ENCODE measurements around the gene STKLD1.
"Not testable (repeated sequence)": the region's sequence is repeated elsewhere in the genome, so short reads cannot be mapped to it uniquely, and the experiment has no call there.

The STKLD1 gene

DNA sequence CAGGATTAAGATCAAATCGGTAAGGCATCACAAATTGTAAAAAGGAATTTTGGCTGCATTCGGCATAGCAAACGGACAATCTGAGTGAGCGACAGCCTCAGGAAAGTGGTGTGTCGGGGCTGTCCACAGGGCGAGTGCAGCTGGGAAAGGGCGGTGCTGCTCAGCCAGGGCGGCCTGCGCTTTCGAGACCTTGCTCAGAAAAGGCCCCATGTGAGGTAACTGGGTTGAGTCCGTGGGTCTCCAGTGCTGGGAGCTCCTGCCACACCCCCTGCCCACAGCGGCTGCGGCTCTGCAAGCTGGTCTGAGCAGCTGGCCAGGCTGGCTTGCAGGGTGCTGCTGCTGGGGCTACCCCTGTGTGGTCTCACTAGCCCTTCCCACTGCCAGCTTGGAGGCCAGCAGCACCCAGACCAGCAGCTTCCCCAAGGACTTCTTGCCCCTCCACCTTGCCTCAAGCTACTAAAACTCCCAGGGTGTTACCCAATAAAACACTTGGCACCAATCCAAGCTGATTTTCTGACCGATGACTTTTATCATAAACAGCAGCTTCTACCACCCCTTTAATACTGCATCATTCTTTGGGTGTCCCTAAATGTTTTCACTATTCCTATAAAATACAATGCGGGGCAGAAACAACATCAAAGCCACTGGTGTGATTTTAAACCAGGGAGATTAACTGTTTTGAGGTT lies 13.7 kb upstream of the STKLD1 start:
- DNase-seq (ENCODE audit: low read depth in 3 of 3) = no peak

DNA sequence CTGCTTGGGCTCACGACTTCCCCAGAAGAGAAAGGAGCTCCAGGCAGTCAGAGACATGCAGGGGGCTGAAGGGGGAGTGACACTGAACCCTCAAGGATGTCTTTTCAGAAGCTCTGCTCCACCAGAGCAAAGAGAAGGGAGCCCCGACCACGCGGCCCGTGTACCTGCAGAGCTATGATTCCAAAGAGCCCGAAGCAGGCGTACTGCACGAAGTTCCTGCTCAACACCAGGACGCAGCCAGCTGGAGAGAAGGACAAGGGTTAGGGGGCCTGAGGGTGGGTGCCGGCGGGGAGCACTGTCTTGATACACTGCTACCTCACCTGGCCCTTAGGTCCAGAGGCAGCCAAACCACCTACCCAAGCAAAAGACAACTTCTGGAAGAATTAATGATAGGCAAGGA lies 9.7 kb upstream of the STKLD1 start:
- no peak for DNase-seq (ENCODE audit: low read depth in 3 of 3)

- DNase-seq (ENCODE audit: low read depth in 3 of 3) = no peak
These were observed 8.9 kb upstream of the STKLD1 start for GRCh38 chr9:133367221-133367620.

DNA sequence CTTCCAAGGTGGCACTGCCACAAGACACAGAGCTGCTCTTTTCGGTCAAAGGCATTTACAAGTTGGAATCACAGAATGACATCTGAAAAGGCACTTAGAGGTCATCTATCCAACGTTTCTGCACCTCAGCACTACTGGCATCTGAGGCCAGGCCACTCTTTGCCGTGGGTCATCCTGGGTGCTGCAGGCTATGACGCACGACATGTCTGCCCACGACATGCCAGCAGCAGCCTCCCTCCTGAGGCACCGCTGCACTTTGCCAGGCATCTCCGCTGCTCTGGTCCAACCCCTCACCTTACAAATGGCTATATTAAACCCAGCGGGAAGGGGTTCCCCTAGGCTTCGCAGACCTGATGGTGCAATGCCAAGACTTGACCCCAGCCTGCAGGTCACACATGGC lies 8.4 kb upstream of the STKLD1 start:
- no peak for DNase-seq (ENCODE audit: low read depth in 3 of 3)

- DNase-seq (ENCODE audit: low read depth in 3 of 3) = no peak
These were observed 7.8 kb upstream of the STKLD1 start for GRCh38 chr9:133368249-133368881.

GRCh38 chr9:133369422-133369821 lies 6.7 kb upstream of the STKLD1 start:
- DNase-seq (ENCODE audit: low read depth in 3 of 3) = no peak

DNA sequence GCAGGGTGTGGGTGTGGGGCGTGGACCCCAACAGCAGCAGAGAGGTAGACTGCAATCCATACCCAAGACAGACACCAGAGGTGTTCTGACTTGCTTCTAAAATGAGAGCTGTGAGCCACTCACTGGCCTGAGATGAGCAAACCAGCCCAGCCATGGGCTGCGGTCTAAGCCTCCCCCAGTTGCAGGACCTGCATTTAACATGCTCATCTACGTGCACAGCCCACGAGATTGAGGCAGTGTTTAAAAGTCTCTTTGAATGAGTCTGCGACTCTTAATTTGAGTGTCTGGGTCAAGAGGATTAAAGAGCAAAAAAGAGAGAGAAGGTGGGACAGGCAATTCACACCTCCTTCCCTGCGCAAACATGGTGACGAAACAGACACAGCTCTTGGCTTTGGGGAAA lies 6.2 kb upstream of the STKLD1 start:
- no peak for DNase-seq (ENCODE audit: low read depth in 3 of 3)

- DNase-seq (ENCODE audit: low read depth in 3 of 3) = no peak
These were observed 5.5 kb upstream of the STKLD1 start for GRCh38 chr9:133370685-133371084.

- DNase-seq (ENCODE audit: low read depth in 3 of 3) = peak; percentile 68 to 75 (median 72)
These were observed 4.9 kb upstream of the STKLD1 start for GRCh38 chr9:133371261-133371711.

DNA sequence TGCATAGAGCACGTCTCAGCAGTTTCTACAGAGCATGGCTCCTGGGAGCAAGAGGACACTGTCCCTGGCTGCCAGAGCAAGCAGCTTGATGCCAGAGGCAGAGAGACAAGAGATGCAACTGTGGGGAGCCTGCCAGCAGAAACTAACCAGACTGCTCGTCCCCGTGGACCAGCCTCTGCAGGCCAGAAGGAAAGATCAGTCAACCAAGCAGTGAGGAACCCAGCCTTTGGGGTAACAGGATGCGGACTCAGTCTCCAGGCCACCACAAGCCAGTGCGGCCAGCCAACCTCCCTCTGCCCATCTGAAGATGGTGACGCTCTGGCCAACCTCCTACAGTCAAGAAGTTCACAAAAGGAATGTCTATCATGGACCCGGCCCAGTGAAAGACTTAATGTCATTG lies 4.0 kb upstream of the STKLD1 start:
- no peak for DNase-seq (ENCODE audit: low read depth in 3 of 3)

DNA sequence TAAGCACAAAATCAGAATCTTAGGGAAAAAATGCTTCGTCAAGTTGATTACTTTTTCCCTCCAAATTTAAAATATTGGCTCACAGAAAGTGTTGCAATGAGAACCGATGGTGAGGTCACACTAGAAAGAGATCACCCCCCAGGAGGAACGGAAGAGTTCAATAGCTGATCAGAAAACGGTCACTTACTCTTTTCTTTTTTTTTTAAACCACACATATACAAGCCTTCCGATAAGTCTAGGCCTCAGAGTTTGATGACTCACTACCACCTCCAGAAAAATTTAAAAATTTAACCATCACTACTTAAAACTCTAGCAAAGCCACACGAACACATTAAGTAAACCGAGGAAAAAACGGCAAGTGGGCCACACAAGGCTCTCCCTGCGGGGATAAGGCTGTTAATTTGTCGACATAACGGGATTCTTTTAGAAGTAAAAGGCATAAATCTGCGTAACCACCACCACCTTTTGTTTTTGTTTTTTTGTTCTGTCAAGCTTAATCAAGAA lies 1.5 kb upstream of the STKLD1 start:
- DNase-seq (ENCODE audit: low read depth in 3 of 3) = no peak

DNA sequence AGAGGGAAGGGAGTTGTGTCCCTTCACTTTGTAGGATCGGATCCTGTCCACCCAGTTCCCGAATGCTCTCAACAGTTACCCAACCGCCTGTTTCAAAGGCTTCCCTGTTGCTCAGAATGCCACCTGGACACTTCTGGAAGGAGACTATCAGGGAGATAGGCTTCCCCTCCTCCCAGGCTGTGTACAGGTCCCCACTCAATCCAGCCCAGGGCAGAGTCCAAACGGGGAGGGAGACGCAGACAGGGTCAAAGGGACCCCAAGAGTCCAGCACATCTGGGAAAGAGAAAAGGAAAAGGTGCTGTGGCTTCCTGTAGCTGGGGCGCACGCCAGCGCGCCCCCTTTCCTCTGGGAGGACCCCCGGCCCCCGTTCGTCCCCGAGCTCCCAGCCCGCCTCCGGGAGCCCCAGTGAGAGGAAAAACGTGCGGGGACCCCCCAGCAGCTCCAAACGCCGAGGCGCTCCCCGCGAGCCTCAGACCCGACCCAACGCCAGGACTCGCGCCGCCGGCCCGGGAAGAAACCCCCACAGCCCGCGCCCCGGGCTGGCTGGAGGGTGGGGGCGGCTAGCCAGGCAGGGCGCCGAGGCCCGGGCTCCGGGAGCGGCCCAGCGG lies 946 bp upstream of the STKLD1 start:
- DNase-seq (ENCODE audit: low read depth in 3 of 3) = no peak

GRCh38 chr9:133377280-133377679 lies 1.1 kb downstream of the STKLD1 start:
- DNase-seq (ENCODE audit: low read depth in 3 of 3) = not testable (repeated sequence)

GRCh38 chr9:133377721-133378216 lies 1.6 kb downstream of the STKLD1 start:
- DNase-seq (ENCODE audit: low read depth in 3 of 3) = no peak

DNA sequence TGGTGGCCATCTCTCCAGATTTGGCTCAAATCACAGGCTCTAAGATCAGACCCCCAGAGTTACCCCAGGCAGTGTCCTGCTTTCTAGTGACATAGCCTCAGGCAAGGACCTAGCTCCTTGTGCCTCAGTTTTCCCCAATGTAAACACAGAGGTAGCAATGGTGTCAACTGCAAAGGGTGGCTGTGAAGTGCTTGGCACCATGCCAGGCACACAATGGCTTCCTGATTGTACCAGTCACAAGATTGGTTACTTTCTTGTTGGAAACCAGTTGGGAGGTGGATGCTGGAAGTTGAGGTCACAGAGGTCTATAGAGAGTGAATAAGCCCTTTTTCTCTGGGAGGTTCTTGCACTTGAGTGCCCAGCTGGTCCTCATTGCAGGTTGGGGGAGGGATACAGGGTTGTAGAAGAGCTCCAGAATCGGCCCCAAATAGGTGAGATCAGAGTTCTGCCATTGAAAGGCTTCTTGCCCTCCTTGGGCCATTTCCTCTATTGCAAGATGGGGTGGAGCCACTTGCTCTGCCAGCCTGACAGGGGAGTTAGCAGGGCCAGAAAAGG lies 2.3 kb downstream of the STKLD1 start:
- DNase-seq (ENCODE audit: low read depth in 3 of 3) = no peak

DNA sequence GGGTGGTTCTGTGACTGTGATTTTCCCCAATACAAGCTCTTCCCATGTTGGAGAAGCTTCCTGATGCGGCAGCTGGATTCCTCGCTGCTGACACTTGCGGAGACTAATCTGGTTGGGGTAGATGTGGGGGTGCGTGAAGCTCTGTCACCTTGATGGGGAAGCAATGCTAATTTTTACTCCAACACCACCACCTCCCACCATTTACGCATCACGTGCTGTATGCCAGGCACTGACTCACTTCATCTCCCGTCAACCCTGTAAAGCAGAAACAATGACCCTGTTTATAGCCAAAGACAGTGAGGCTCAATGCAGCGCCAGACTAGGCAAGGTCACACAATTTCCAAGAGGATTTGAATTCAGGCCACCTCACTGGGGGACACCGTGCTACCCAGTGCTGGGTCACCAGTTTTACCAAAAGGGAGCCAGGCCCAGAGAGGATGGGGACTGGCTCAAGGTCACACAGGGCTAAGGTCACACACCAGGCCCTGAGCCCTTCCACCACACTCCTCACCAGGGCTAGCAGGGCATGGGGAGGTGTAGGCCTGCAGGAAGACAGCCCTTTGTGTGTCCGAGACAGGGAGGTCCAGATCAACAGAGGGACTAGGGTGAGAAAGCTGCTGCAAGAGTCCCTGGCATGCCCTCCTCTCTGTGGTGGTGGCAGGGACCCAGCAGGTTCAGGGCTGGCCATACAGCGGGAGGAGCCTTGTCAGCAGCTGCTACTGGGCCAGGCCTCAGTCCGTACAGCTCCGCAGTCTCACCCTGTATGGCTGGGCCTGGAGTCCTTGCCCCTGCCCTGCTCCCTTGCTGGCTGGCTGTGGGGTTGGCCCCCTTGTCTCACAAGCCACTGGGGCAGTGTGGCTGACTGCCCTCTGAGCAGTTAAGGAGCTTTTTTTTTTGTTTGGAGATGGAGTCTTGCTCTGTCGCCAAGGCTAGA lies 3.3 kb downstream of the STKLD1 start:
- no peak for DNase-seq (ENCODE audit: low read depth in 3 of 3)

DNA sequence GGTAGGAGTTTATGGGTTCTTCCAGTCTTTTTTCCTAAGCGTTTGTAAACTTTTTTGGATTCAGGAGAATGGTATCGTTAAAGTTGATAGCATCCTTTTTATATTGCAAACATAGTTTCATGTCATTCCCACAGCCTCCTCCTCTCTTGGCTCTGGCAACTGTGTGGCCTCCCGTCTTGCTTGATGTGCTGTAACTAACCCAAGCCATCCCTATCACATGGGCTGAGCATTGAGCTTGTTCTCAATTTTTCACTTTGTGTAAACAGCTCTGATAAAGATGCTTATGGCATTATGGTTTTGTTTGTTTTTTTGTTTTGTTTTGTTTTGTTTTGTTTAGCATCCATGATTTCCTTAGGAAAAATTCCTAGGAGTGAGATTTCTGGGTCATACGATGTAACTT lies 4.6 kb downstream of the STKLD1 start:
- DNase-seq (ENCODE audit: low read depth in 3 of 3) = no peak

- no peak for DNase-seq (ENCODE audit: low read depth in 3 of 3)
These were observed 6.5 kb downstream of the STKLD1 start for GRCh38 chr9:133382507-133383141.

DNA sequence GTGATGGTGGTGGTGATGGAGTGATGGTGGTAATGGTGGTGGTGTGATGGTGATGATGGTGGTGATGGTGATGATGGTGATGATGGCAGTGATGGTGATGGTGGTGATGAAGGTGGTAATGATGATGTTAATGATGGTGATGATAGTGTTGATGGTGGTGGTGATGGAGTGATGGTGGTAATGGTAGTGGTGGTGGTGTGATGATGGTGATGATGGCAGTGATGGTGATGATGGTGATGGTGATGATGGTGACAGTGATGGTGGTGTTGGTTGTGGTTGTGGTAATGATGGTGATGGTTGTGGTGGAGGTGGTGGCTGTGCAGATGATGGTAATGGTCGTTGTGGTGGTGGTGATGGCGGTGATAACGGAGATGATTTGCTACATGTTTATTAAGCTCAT lies 7.3 kb downstream of the STKLD1 start:
- DNase-seq (ENCODE audit: low read depth in 3 of 3) = no peak

GRCh38 chr9:133384736-133385321 lies 8.7 kb downstream of the STKLD1 start:
- no peak for DNase-seq (ENCODE audit: low read depth in 3 of 3)

GRCh38 chr9:133385452-133385851 lies 9.3 kb downstream of the STKLD1 start:
- DNase-seq (ENCODE audit: low read depth in 3 of 3) = no peak
